ENCODE data around the gene GARNL3.
A peak's percentile ranks its signal among the peaks of the same experiment; 100 is the strongest.

The GARNL3 gene

DNA sequence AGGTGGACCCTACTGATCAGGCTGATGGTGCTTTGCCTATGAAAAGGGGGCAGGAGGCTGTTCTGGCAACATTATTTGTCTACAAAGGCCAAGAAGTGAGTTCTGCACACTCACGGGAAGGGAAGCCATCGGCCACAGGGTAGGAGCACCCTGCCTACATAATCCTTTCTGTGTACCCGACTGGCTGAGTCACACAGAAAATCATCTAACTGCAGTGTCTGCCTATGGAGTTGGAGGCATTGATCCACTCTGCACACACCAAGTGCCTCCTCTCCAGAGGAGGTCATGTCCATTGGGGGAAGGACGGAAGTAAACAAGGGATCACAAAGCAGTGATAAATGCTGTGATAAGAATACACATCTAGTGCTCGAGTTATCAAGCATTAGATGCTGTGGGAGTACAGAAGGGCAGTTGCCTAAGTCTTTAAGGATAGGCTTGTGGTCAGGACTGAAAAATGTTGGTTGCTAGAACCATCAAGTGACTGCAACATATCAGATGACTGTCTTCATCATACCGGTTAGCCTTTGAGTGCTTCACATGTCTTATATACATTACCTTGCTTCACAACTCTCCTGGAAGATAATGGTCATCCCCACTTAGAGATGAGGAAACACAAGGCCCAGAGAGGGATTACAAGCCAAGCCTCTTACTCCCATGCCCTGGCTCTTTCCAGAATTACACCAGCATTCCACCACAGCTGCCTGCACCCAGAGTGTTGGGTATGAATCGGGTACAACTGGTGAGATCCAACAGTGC is 131.1 kb downstream of the GARNL3 start:
- Histone ChIP-seq H3K27me3 (ENCODE audit: insufficient read depth, low read length) (no peaks in the 10 kb centered on the region), H3K79me2 (ENCODE audit: insufficient read depth, low read length) (no peaks in the 10 kb centered on the region), H3K9me2 (ENCODE audit: low read depth, low read length) (no peaks in the 10 kb centered on the region), H3K36me3 (ENCODE audit: insufficient read depth, low read length) (no peaks in the 10 kb centered on the region), H2AFZ (ENCODE audit: low read length) (no peak overlapping the region), H3K9me3 (ENCODE audit: low read length) (no peaks in the 10 kb centered on the region), H3K4me3 (ENCODE audit: low read depth, low read length, poor library complexity, severe bottlenecking) (peak overlapping the region; percentile 54), H3K27ac (ENCODE audit: low read depth, low read length, poor library complexity, severe bottlenecking) (no peak overlapping the region), H3F3A (ENCODE audit: insufficient read depth, low read length) (no peaks in the 10 kb centered on the region), H4K20me1 (ENCODE audit: insufficient read depth, low read length) (no peaks in the 10 kb centered on the region), H3K4me2 (ENCODE audit: low read length) (peak overlapping the region; percentile 63), H3K9ac (ENCODE audit: low read length) (peak overlapping the region; percentile 34; the same call in 1 of the 2 replicates), H3K4me1 (ENCODE audit: insufficient read depth, low read length, severe bottlenecking) (peaks cover 18% of the 10 kb centered on the region)
- TF ChIP-seq EZH2 (IDR thresholded peaks at IDR 0.05; ENCODE audit: borderline replicate concordance, low read length) (no peak), CTCF (IDR thresholded peaks at IDR 0.05; ENCODE audit: low read length) (no peak)

DNA sequence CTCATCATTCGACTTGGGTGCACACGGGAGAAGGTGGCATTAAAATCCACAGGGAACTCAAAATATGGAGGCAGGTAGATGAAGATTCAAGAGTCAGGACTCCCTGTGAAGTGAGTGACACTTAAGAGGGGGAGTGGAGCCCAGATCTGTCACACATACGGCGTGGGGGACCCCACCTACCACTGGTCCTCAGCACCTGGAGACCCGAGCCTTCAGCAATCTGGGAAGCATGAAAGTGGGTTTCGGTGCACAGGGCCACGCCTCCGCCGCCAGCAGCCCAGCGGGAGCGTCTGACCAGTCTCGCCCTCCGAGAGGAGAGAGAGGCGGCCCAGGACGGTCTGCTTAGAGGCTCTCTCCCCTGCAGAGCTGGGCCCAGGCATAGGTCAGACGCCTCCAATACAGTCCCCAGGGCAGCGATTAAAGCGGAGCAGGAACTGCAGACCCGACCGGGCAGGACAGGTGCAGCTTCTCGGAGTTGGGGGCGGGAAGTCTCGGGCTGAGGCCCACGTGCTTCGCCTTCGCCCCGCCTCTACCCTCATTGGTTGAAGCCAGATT is 131.8 kb downstream of the GARNL3 start:
- no peak overlapping the region for H3K27ac ChIP-seq (ENCODE audit: low read depth, low read length, poor library complexity, severe bottlenecking)
- no peaks in the 10 kb centered on the region for H3K79me2 ChIP-seq (ENCODE audit: insufficient read depth, low read length)
- no peaks in the 10 kb centered on the region for H3F3A ChIP-seq (ENCODE audit: insufficient read depth, low read length)
- no peaks in the 10 kb centered on the region for H3K36me3 ChIP-seq (ENCODE audit: insufficient read depth, low read length)
- H3K9me2 ChIP-seq (ENCODE audit: low read depth, low read length): no peaks in the 10 kb centered on the region
- H3K9me3 ChIP-seq (ENCODE audit: low read length): no peaks in the 10 kb centered on the region
- H3K4me3 ChIP-seq (ENCODE audit: low read depth, low read length, poor library complexity, severe bottlenecking): peak overlapping the region; percentile 54
- H3K4me1 ChIP-seq (ENCODE audit: insufficient read depth, low read length, severe bottlenecking): peaks cover 18% of the 10 kb centered on the region
- H2AFZ ChIP-seq (ENCODE audit: low read length): no peak overlapping the region
- TF ChIP-seq CTCF (IDR thresholded peaks at IDR 0.05; ENCODE audit: low read length) (no peak), EZH2 (IDR thresholded peaks at IDR 0.05; ENCODE audit: borderline replicate concordance, low read length) (no peak)
- H3K9ac ChIP-seq (ENCODE audit: low read length): peak overlapping the region; percentile 34; the same call in 1 of the 2 replicates
- peak overlapping the region; percentile 63 for H3K4me2 ChIP-seq (ENCODE audit: low read length)
- no peaks in the 10 kb centered on the region for H4K20me1 ChIP-seq (ENCODE audit: insufficient read depth, low read length)
- no peaks in the 10 kb centered on the region for H3K27me3 ChIP-seq (ENCODE audit: insufficient read depth, low read length)

GRCh38 chr9:127396808-127397645 is 132.5 kb downstream of the GARNL3 start, which contains the start of gene SLC2A8:
TSS of gene SLC2A8 (plus strand) at chr9:127397169. CDS start at chr9:127397231, 62 bp downstream.
- Histone ChIP-seq H3K27me3 (ENCODE audit: insufficient read depth, low read length) (no peaks in the 10 kb centered on the region), H3K9me3 (ENCODE audit: low read length) (no peaks in the 10 kb centered on the region), H3K4me1 (ENCODE audit: insufficient read depth, low read length, severe bottlenecking) (peaks cover 18% of the 10 kb centered on the region), H3K36me3 (ENCODE audit: insufficient read depth, low read length) (no peaks in the 10 kb centered on the region), H3K27ac (ENCODE audit: low read depth, low read length, poor library complexity, severe bottlenecking) (no peak within 1 kb of the TSS), H3K9me2 (ENCODE audit: low read depth, low read length) (no peaks in the 10 kb centered on the region), H3K4me3 (ENCODE audit: low read depth, low read length, poor library complexity, severe bottlenecking) (peak within 1 kb of the TSS; percentile 71), H2AFZ (ENCODE audit: low read length) (no peak within 1 kb of the TSS), H4K20me1 (ENCODE audit: insufficient read depth, low read length) (no peaks in the 10 kb centered on the region), H3K79me2 (ENCODE audit: insufficient read depth, low read length) (no peaks in the 10 kb centered on the region), H3F3A (ENCODE audit: insufficient read depth, low read length) (no peaks in the 10 kb centered on the region), H3K9ac (ENCODE audit: low read length) (peak within 1 kb of the TSS; percentile 70), H3K4me2 (ENCODE audit: low read length) (peak within 1 kb of the TSS; percentile 63)
- TF ChIP-seq CTCF (IDR thresholded peaks at IDR 0.05; ENCODE audit: low read length) (no peak), EZH2 (IDR thresholded peaks at IDR 0.05; ENCODE audit: borderline replicate concordance, low read length) (no peak)

All from OCI-LY1 (cell line).